Measurements from ENCODE around the gene SYT17. TPM values are rescaled to one million over a fixed set of nuclear protein-coding genes. Genes with fewer than 3 reads are reported as not detected.
A peak's percentile ranks its signal among the peaks of the same experiment; 100 is the strongest.

SYT17 gene
- total RNA-seq, 1 donor from 2014 or later, result 13.3 TPM

GRCh38 chr16:19166500-19166899, 1.5 kb upstream of the SYT17 start:
- no peaks in the 10 kb centered on the region for H3K36me3 ChIP-seq
- intact Hi-C loops (cut with DNase I), result no loop called here

GRCh38 chr16:19168371-19169081, 486 bp downstream of the SYT17 start:
- intact Hi-C loops (cut with DNase I), result no loop called here
- no peak for DNase-seq (ENCODE audit: extremely low spot score in 2 of 2)
- TF ChIP-seq CTCF (IDR thresholded peaks at IDR 0.05), result no peak
- no peak for TF ChIP-seq POLR2AphosphoS5 (IDR thresholded peaks at IDR 0.05; ENCODE audit: insufficient read depth in 1 of 2, low read depth in 1 of 2)
- TF ChIP-seq POLR2A (IDR thresholded peaks at IDR 0.05), result no peak
- Histone ChIP-seq H3K4me1 (peaks cover 20% of the 10 kb centered on the region), H3K27ac (no peak overlapping the region), H3K36me3 (no peaks in the 10 kb centered on the region), H3K9me3 (no peaks in the 10 kb centered on the region), H3K4me3 (peak overlapping the region; percentile 52 to 53), H3K27me3 (no peaks in the 10 kb centered on the region)

More at GRCh38 chr16:19166500-19166899, 1.5 kb upstream of the SYT17 start:
- Histone ChIP-seq H3K4me1 (peaks cover 20% of the 10 kb centered on the region), H3K4me3 (no peak overlapping the region), H3K27ac (no peak overlapping the region), H3K9me3 (no peaks in the 10 kb centered on the region), H3K27me3 (no peaks in the 10 kb centered on the region)
- no peak for DNase-seq (ENCODE audit: extremely low spot score in 2 of 2)
- TF ChIP-seq CTCF (IDR thresholded peaks at IDR 0.05), result no peak

- H3K9me3 ChIP-seq, result no peaks in the 10 kb centered on the region
- no peaks in the 10 kb centered on the region for H3K27me3 ChIP-seq
- no peak overlapping the region for H3K27ac ChIP-seq
- DNase-seq (ENCODE audit: extremely low spot score in 2 of 2), result no peak
- TF ChIP-seq POLR2AphosphoS5 (IDR thresholded peaks at IDR 0.05; ENCODE audit: insufficient read depth in 1 of 2, low read depth in 1 of 2), result no peak
- TF ChIP-seq CTCF (IDR thresholded peaks at IDR 0.05), result no peak
- peak overlapping the region; percentile 52 to 53 for H3K4me3 ChIP-seq
- H3K4me1 ChIP-seq, result peaks cover 20% of the 10 kb centered on the region
- intact Hi-C loops (cut with DNase I), result no loop called here
- H3K36me3 ChIP-seq, result no peaks in the 10 kb centered on the region
These were observed 1.1 kb downstream of the SYT17 start for GRCh38 chr16:19169082-19169639.

- H3K27ac ChIP-seq, result no peak overlapping the region
- H3K9me3 ChIP-seq, result no peaks in the 10 kb centered on the region
- TF ChIP-seq POLR2AphosphoS5 (IDR thresholded peaks at IDR 0.05; ENCODE audit: insufficient read depth in 1 of 2, low read depth in 1 of 2) (no peak), POLR2A (IDR thresholded peaks at IDR 0.05) (no peak), CTCF (IDR thresholded peaks at IDR 0.05) (no peak)
- H3K4me3 ChIP-seq, result no peak overlapping the region
- peaks cover 20% of the 10 kb centered on the region for H3K4me1 ChIP-seq
- no peak for DNase-seq (ENCODE audit: extremely low spot score in 2 of 2)
- H3K27me3 ChIP-seq, result no peaks in the 10 kb centered on the region
- intact Hi-C loops (cut with DNase I), result no loop called here
- H3K36me3 ChIP-seq, result no peaks in the 10 kb centered on the region
These were observed 2.1 kb downstream of the SYT17 start for GRCh38 chr16:19170043-19170655.

Measured in vagina (tissue), 2 donors.